ENCODE measurements around the gene ZNF576. TPM values are rescaled to one million over a fixed set of nuclear protein-coding genes. Genes with fewer than 3 reads are reported as not detected.

ZNF576 gene
- total RNA-seq, 1 experiment from 2014 or later = 14.1 TPM

GRCh38 chr19:43592800-43593350 lies 3.5 kb upstream of the ZNF576 start:
- no peaks in the 10 kb centered on the region for H3K9me3 ChIP-seq (ENCODE audit: control insufficient read depth, insufficient read depth, low read depth, low read length)
- H3K27ac ChIP-seq (ENCODE audit: low read length) = no peak overlapping the region
- no peak overlapping the region for H3K4me3 ChIP-seq (ENCODE audit: low read depth in 2 of 2, low read length in 2 of 2)
- no TSS peak for BruUV-seq (replicated peaks)
- peaks cover 6% of the 10 kb centered on the region; the same call in 1 of the 2 replicates for H3K36me3 ChIP-seq (ENCODE audit: control insufficient read depth, insufficient read depth, low read length)
- CTCF ChIA-PET = no interaction called here
- TF ChIP-seq REST (IDR thresholded peaks at IDR 0.05; ENCODE audit: insufficient read depth in 1 of 2, low read depth in 2 of 2, low read length in 1 of 2) (no peak), POLR2AphosphoS5 (IDR thresholded peaks at IDR 0.05; ENCODE audit: low read depth, low read length) (no peak), SIN3A (IDR thresholded peaks at IDR 0.05; ENCODE audit: borderline replicate concordance, insufficient read depth, low read depth, low read length) (no peak), TCF7L2 (IDR thresholded peaks at IDR 0.05; ENCODE audit: low read depth, low read length) (no peak)
- TF ChIP-seq, protein P1, sequence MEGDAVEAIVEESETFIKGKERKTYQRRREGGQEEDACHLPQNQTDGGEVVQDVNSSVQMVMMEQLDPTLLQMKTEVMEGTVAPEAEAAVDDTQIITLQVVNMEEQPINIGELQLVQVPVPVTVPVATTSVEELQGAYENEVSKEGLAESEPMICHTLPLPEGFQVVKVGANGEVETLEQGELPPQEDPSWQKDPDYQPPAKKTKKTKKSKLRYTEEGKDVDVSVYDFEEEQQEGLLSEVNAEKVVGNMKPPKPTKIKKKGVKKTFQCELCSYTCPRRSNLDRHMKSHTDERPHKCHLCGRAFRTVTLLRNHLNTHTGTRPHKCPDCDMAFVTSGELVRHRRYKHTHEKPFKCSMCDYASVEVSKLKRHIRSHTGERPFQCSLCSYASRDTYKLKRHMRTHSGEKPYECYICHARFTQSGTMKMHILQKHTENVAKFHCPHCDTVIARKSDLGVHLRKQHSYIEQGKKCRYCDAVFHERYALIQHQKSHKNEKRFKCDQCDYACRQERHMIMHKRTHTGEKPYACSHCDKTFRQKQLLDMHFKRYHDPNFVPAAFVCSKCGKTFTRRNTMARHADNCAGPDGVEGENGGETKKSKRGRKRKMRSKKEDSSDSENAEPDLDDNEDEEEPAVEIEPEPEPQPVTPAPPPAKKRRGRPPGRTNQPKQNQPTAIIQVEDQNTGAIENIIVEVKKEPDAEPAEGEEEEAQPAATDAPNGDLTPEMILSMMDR (IDR thresholded peaks at IDR 0.05) = no peak
- intact Hi-C loops (cut with micrococcal nuclease; ENCODE audit: unreplicated experiment) = no loop called here
- in situ Hi-C loops (cut with HindIII; ENCODE audit: low pct_unique_long_range_greater_than_20kb, low sequenced_read_pairs) = no loop called here
- ATAC-seq = no peak
- DNase-seq (ENCODE audit: low read depth, low spot score) = no peak
- no peaks in the 10 kb centered on the region for H3K27me3 ChIP-seq (ENCODE audit: control insufficient read depth, insufficient read depth, low read length)
- H3K4me1 ChIP-seq (ENCODE audit: control insufficient read depth, insufficient read depth, low read length) = peaks cover 7% of the 10 kb centered on the region; the same call in 1 of the 2 replicates
- POLR2A ChIA-PET = no interaction called here

DNA sequence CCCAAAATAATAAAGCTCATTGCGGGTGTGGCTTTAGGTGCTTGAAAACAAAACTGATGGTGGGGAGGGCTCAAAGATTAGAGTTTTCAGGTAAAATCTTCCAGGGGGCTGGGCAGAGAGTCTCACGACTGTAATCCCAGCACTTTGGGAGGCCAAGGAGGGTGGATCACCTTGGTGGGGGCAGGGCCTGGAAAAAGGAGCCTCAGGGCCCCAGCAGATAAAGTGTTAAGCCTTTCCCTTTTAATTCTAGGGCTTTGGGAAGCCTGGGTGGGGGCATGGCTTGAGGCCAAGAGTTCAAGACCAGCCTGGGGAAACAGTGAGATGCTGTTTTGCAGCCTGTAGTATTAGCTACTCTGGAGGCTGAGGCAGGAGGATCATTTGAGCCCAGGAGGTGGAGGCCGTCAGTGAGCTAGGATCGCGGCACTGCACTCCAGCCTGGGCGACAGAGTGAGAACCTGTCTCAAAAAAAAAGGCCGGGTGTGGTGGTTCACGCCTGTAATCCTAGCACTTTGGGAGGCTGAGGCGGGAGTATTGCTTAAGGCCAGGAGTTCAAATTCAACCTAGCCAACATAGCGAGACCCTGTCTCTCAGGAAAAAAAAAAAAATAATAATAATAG lies 2.2 kb upstream of the ZNF576 start:
- ChIA-PET POLR2A (no interaction called here), CTCF (interaction anchor here (0.6 to 1.2 kb wide), 4 partner anchors 35 to 99 kb away, joined by 3 to 10 read pairs (median 4); no protein-coding TSS in a partner anchor)
- H3K4me3 ChIP-seq (ENCODE audit: low read depth in 2 of 2, low read length in 2 of 2) = peak overlapping the region; percentile 82 to 90
- peaks cover 6% of the 10 kb centered on the region; the same call in 1 of the 2 replicates for H3K36me3 ChIP-seq (ENCODE audit: control insufficient read depth, insufficient read depth, low read length)
- no peak for TF ChIP-seq POLR2AphosphoS5 (IDR thresholded peaks at IDR 0.05; ENCODE audit: low read depth, low read length)
- no peak for TF ChIP-seq TCF7L2 (IDR thresholded peaks at IDR 0.05; ENCODE audit: low read depth, low read length)
- TF ChIP-seq, protein P1 (IDR thresholded peaks at IDR 0.05) = no peak
- TF ChIP-seq REST (IDR thresholded peaks at IDR 0.05; ENCODE audit: insufficient read depth in 1 of 2, low read depth in 2 of 2, low read length in 1 of 2) = no peak
- no peak for TF ChIP-seq SIN3A (IDR thresholded peaks at IDR 0.05; ENCODE audit: borderline replicate concordance, insufficient read depth, low read depth, low read length)
- peaks cover 7% of the 10 kb centered on the region; the same call in 1 of the 2 replicates for H3K4me1 ChIP-seq (ENCODE audit: control insufficient read depth, insufficient read depth, low read length)
- intact Hi-C loops (cut with micrococcal nuclease; ENCODE audit: unreplicated experiment) = no loop called here
- ATAC-seq (no peak), DNase-seq (ENCODE audit: low read depth, low spot score) (no peak)
- H3K27ac ChIP-seq (ENCODE audit: low read length) = peak overlapping the region; percentile 34; the same call in 1 of the 2 replicates
- no TSS peak for BruUV-seq (replicated peaks)
- H3K9me3 ChIP-seq (ENCODE audit: control insufficient read depth, insufficient read depth, low read depth, low read length) = no peaks in the 10 kb centered on the region
- H3K27me3 ChIP-seq (ENCODE audit: control insufficient read depth, insufficient read depth, low read length) = no peaks in the 10 kb centered on the region
- in situ Hi-C loops (cut with HindIII; ENCODE audit: low pct_unique_long_range_greater_than_20kb, low sequenced_read_pairs) = no loop called here
